Measurements from ENCODE around the gene KIF5B. TPM values are rescaled to one million over a fixed set of nuclear protein-coding genes. Genes with fewer than 3 reads are reported as not detected.

The KIF5B gene
- total RNA-seq, 1 experiment from 2014 or later = 148 TPM

- Histone ChIP-seq H3K27ac (ENCODE audit: low read depth, low read length, poor library complexity, severe bottlenecking) (no peak overlapping the region), H3K27me3 (replicated peaks; ENCODE audit: insufficient read depth, low read depth, low read length, poor library complexity) (no peaks in the 10 kb centered on the region), H3K4me3 (ENCODE audit: low read depth, low read length, poor library complexity, severe bottlenecking) (no peak overlapping the region), H3K9me3 (ENCODE audit: low read depth, low read length, poor library complexity, severe bottlenecking) (no peaks in the 10 kb centered on the region), H3K36me3 (ENCODE audit: insufficient read depth, low read length, poor library complexity, severe bottlenecking) (no peaks in the 10 kb centered on the region), H3K4me1 (ENCODE audit: insufficient read depth, low read length, poor library complexity, severe bottlenecking) (no peaks in the 10 kb centered on the region)
- no peak for DNase-seq (ENCODE audit: low spot score)
- ChIA-PET POLR2A (ENCODE audit: low non-redundant PET) (no interaction called here), CTCF (no interaction called here)
- intact Hi-C loops (cut with micrococcal nuclease; ENCODE audit: unreplicated experiment) = no loop called here
- no TSS peak for BruUV-seq (replicated peaks)
- TF ChIP-seq CTCF (conservative IDR thresholded peaks at IDR 0.05; ENCODE audit: low read depth, low read length) = no peak
- TF ChIP-seq EZH2 (IDR thresholded peaks at IDR 0.05; ENCODE audit: borderline replicate concordance, low read depth, low read length, poor library complexity, severe bottlenecking) = no peak
Observed at GRCh38 chr10:32093650-32094049, 37.4 kb upstream of the KIF5B start.

- TF ChIP-seq CTCF (conservative IDR thresholded peaks at IDR 0.05; ENCODE audit: low read depth, low read length) (no peak), EZH2 (IDR thresholded peaks at IDR 0.05; ENCODE audit: borderline replicate concordance, low read depth, low read length, poor library complexity, severe bottlenecking) (no peak)
- ChIA-PET CTCF (no interaction called here), POLR2A (ENCODE audit: low non-redundant PET) (no interaction called here)
- no peaks in the 10 kb centered on the region for H3K9me3 ChIP-seq (ENCODE audit: low read depth, low read length, poor library complexity, severe bottlenecking)
- H3K27me3 ChIP-seq (replicated peaks; ENCODE audit: insufficient read depth, low read depth, low read length, poor library complexity) = no peaks in the 10 kb centered on the region
- no peak for DNase-seq (ENCODE audit: low spot score)
- BruUV-seq (replicated peaks) = no TSS peak
- no peak overlapping the region for H3K4me3 ChIP-seq (ENCODE audit: low read depth, low read length, poor library complexity, severe bottlenecking)
- no peaks in the 10 kb centered on the region for H3K4me1 ChIP-seq (ENCODE audit: insufficient read depth, low read length, poor library complexity, severe bottlenecking)
- intact Hi-C loops (cut with micrococcal nuclease; ENCODE audit: unreplicated experiment) = no loop called here
- no peak overlapping the region for H3K27ac ChIP-seq (ENCODE audit: low read depth, low read length, poor library complexity, severe bottlenecking)
- H3K36me3 ChIP-seq (ENCODE audit: insufficient read depth, low read length, poor library complexity, severe bottlenecking) = no peaks in the 10 kb centered on the region
Observed at GRCh38 chr10:32091046-32091445, 34.8 kb upstream of the KIF5B start.

GRCh38 chr10:32084185-32084851, 28.1 kb upstream of the KIF5B start:
- Histone ChIP-seq H3K36me3 (ENCODE audit: insufficient read depth, low read length, poor library complexity, severe bottlenecking) (no peaks in the 10 kb centered on the region), H3K27me3 (replicated peaks; ENCODE audit: insufficient read depth, low read depth, low read length, poor library complexity) (no peaks in the 10 kb centered on the region), H3K9me3 (ENCODE audit: low read depth, low read length, poor library complexity, severe bottlenecking) (no peaks in the 10 kb centered on the region), H3K27ac (ENCODE audit: low read depth, low read length, poor library complexity, severe bottlenecking) (no peak overlapping the region), H3K4me3 (ENCODE audit: low read depth, low read length, poor library complexity, severe bottlenecking) (no peak overlapping the region), H3K4me1 (ENCODE audit: insufficient read depth, low read length, poor library complexity, severe bottlenecking) (no peaks in the 10 kb centered on the region)
- intact Hi-C loops (cut with micrococcal nuclease; ENCODE audit: unreplicated experiment) = no loop called here
- POLR2A ChIA-PET (ENCODE audit: low non-redundant PET) = no interaction called here
- no peak for TF ChIP-seq CTCF (conservative IDR thresholded peaks at IDR 0.05; ENCODE audit: low read depth, low read length)
- TF ChIP-seq EZH2 (IDR thresholded peaks at IDR 0.05; ENCODE audit: borderline replicate concordance, low read depth, low read length, poor library complexity, severe bottlenecking) = no peak
- CTCF ChIA-PET = no interaction called here
- no TSS peak for BruUV-seq (replicated peaks)
- no peak for DNase-seq (ENCODE audit: low spot score)
